HG03060 (cell line): ENCODE data around the gene PCK1.

Experiments used
- ATAC-seq: cut with Tn5 transposase; IDR thresholded peaks from one replicate; pipeline ENCODE4 v1.9.1; 2021; ENCODE audit warnings: low read depth, moderate number of reproducible peaks; ENCODE audit not compliant: unreplicated experiment

PCK1 gene

GRCh38 chr20:57559658-57560553 lies 1.0 kb upstream of the PCK1 start:
- ATAC-seq = no peak

GRCh38 chr20:57561356-57562279 lies 708 bp downstream of the PCK1 start:
- no peak for ATAC-seq

DNA sequence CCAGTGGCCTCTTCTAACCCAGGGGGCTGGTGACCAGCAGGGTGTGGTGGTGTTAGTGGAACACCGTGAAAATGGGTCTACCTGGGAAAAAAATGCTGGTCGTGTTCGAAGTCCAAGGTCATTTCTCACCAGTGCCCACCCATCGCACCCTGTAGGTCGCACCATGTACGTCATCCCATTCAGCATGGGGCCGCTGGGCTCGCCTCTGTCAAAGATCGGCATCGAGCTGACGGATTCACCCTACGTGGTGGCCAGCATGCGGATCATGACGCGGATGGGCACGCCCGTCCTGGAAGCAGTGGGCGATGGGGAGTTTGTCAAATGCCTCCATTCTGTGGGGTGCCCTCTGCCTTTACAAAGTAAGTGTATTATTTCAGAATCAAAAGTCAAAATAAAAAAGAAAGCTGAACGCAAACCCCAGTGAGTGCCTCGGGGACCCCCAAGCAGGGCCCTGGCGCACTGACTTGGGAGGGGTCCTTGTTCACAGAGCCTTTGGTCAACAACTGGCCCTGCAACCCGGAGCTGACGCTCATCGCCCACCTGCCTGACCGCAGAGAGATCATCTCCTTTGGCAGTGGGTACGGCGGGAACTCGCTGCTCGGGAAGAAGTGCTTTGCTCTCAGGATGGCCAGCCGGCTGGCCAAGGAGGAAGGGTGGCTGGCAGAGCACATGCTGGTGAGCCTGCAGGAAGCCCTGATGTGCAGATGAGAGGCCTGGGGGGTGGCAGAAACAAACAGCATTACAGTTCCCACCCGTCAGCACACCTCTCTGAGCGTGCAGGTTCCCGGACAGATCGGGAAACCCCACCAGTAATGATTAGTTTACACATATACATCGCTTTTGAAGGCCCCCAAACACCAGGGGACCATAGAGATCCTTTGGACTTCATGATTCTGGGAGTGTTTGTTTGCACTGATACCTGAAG lies 1.9 kb downstream of the PCK1 start:
- no peak for ATAC-seq

DNA sequence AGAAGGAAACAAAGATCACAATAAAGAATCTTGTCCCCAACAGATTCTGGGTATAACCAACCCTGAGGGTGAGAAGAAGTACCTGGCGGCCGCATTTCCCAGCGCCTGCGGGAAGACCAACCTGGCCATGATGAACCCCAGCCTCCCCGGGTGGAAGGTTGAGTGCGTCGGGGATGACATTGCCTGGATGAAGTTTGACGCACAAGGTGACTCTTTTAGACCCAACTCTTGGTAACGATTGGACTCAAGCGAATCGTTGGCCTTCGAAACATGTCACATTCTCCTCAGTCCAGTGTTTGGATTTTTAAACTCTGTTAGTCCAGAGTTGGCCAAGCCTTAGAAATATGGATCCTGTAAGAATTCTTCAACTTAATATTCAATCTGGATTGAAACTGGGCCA lies 2.6 kb downstream of the PCK1 start:
- ATAC-seq = no peak

DNA sequence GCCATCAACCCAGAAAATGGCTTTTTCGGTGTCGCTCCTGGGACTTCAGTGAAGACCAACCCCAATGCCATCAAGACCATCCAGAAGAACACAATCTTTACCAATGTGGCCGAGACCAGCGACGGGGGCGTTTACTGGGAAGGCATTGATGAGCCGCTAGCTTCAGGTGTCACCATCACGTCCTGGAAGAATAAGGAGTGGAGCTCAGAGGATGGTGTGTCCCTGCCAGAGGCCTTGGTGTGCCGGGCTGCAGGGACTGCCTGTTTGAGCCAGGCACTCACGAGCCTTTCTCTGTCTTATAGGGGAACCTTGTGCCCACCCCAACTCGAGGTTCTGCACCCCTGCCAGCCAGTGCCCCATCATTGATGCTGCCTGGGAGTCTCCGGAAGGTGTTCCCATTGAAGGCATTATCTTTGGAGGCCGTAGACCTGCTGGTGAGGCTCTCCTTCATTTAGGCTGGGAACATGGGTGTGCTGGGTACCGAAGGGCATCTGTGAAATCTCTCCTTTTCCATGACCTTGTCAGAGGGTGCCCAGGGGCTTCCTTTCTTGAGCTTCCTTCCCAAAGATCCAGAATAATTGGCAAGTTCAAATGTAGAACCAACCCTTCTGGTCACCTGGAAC lies 3.4 kb downstream of the PCK1 start:
- no peak for ATAC-seq

GRCh38 chr20:57564951-57565642 lies 4.2 kb downstream of the PCK1 start:
- ATAC-seq = no peak

- ATAC-seq = no peak
Observed at GRCh38 chr20:57566399-57566798, 5.5 kb downstream of the PCK1 start.

- ATAC-seq = no peak
Observed at GRCh38 chr20:57566803-57567459, 6.0 kb downstream of the PCK1 start.

GRCh38 chr20:57567471-57568079 lies 6.7 kb downstream of the PCK1 start:
- no peak for ATAC-seq

- ATAC-seq = no peak
Observed at GRCh38 chr20:57568088-57568896, 7.4 kb downstream of the PCK1 start.

DNA sequence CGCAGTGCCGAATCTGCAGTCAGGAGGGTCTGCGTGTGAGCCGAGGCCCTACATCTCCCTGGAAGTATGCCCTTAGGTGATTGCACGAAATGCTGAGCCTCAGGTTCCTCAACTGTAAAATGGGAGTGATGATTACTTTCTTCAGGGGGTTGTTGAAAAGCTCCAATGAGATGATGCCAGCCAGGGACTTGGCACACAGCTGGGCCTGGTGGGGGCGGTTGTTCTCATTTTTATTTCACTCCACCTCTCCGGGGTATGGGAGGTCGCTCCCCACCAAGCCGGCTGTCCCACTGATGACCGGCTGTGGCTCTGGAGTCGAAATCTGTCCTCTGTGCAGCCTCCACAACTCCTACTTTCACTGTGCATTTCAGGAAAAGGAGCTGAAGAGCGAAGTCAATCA lies 8.1 kb downstream of the PCK1 start:
- ATAC-seq = no peak

- no peak for ATAC-seq
Observed at GRCh38 chr20:57570145-57570850, 9.4 kb downstream of the PCK1 start.

DNA sequence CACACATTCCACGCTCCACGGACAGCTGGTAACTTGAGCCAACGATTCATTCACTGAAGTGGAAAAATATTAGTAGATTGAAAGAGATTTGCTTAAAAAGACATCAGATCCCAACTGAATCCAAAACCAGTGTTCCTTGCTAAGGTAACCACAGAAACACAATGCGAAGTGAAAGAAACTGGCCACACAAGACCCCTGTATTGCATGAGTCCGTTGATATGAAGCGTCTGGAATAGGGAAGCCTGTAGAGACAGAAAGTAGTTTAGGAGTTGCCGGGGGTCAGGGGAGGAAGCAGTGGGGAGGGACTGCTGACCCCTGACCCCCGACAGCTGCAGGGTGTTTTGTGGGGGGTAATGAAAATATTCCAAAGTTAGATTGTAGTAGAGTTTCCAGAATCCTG lies 10.0 kb downstream of the PCK1 start:
- ATAC-seq = no peak

DNA sequence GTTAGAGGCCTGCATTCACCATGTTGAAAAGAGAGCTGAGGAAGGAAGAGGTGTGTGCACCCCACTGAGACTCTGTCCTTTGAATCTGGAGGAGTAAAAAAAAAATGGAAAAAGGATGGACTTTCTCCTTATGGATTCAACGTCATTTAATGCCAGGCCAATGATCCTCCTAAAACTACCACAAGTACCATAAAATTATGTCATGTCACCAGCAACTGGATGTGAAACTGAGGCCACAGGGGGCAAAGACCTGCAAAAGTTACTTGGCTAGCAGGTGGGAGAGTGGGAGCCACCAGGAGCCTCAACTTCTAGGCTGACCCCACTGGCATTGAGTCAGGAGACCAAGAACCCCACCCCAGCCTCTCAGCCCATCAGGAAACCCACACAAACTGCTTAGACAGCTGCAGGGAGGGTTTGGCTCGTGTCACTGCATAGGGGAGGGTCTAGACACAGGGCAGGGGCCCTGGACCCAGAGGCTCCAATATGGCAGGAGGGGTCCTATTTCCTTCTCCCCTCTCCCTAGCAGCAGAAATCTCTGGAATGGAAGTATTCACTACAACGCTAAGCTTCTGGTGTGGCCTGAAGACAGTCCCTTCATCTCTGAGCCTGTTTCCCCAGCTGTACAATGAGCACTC lies 11.0 kb downstream of the PCK1 start:
- ATAC-seq = no peak

DNA sequence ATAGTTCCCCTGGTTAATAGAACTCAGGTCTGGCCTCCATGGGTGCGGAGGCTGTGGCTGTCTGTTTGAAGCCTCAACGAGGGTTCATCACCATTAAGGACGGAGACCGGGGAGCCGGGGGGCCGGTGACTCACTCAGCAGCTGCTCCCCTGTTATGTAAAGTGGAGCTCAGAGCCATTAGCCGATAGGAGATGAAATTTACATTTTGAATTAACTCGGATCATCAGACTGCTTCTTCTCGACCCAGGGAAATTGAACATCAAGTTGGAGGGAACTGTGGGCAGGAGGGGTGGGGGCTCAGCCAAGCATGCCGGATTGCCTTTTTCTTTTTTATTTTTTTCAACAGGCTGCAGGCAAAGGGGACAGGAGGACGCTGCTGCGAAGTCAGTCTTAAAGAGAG lies 12.3 kb downstream of the PCK1 start:
- no peak for ATAC-seq

DNA sequence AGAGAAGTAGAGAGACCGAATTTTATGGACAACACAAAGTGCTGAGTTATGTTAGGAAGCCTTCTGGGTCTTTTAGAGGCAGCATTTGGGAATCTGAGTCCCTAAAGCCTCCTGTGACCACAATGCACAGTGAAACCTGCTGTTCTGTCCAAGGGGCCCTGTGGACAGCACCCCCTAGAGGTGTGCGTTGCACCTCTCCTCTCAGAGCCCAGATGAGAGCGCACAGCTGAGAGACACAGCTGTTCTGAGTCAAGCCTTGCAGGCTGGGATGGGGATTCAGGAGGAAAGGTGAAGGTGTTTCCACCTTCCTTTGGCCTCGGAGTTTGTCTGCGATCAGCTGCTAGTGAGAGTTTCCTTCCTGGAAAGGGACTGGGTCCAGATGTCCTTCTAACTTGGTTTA lies 13.0 kb downstream of the PCK1 start:
- ATAC-seq = no peak

DNA sequence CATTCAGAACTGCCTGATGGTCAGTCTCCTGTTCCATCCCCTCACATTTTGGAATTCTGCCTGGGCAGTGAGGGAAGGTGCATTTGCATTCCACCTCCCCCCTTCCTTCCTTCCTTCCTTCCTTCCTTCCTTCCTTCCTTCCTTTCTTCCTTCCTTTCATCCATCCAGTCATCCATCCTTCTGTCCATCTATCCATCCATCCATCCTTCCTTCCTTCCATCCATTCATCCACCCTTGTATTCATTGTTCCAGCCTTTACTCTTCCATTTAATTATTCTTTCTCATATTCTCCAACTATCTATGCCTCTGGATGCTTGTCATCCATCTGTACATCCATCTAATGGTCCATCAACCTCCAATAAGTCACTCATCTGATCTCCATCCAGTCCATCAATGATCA lies 14.0 kb downstream of the PCK1 start:
- no peak for ATAC-seq
